Naive thymus-derived CD4-positive, alpha-beta T cell (primary cell): Measurements from ENCODE around the gene AFAP1. TPM values are rescaled to one million over a fixed set of nuclear protein-coding genes. Genes with fewer than 3 reads are reported as not detected.
"Not testable (repeated sequence)": the region's sequence is repeated elsewhere in the genome, so short reads cannot be mapped to it uniquely, and the experiment has no call there.

Experiments used
- ATAC-seq: fragments of 150-1000 bp; cut with Tn5 transposase; 2 replicates; pipeline ENCODE4 v1.10.0; 2021; ENCODE audit warnings: mild to moderate bottlenecking, moderate library complexity
- CTCF ChIA-PET: fragments of 350-600 bp; sonication (Branson Sonifier 250); formaldehyde crosslinking; loops from one replicate; lab custom pipeline; 2021; ENCODE audit warnings: antibody characterized with exemption; lab: Charles Lee
- POLR2A ChIA-PET: fragments of 350-600 bp; sonication (Branson Sonifier 250); formaldehyde crosslinking; loops from one replicate; lab custom pipeline; 2021; ENCODE audit warnings: antibody characterized with exemption, inconsistent platforms; lab: Charles Lee
- DNase-seq, 9 donors: peaks; one replicate each; pipeline versions ENCODE4 v3.0.0 to v3.0.0-alpha.2; 2020 to 2022; ENCODE audit warnings: mixed read lengths in 1 of 9
- H3K27ac ChIP-seq: one replicate; pipeline ENCODE4 v1.7.0; 2013; ENCODE audit warnings: mild to moderate bottlenecking, low read depth, low read length, moderate library complexity
- H3K27me3 ChIP-seq, 2 donors: one replicate each; pipeline ENCODE4 v1.7.0; 2013; ENCODE audit warnings: low read length in 2 of 2, mild to moderate bottlenecking in 2 of 2, moderate library complexity in 2 of 2; ENCODE audit not compliant: control insufficient read depth in 2 of 2, insufficient read depth in 2 of 2
- H3K36me3 ChIP-seq, 3 experiments: 1 replicate in 2 of 3; 2 replicates in 1 of 3; pipeline ENCODE4 v1.7.0; 2013; ENCODE audit warnings: low read length in 3 of 3, mild to moderate bottlenecking in 3 of 3, moderate library complexity in 1 of 3; ENCODE audit not compliant: insufficient read depth in 3 of 3, control insufficient read depth in 2 of 3
- H3K4me1 ChIP-seq, 2 donors: one replicate each; pipeline ENCODE4 v1.7.0; 2013; ENCODE audit warnings: low read length in 2 of 2, mild to moderate bottlenecking in 2 of 2, moderate library complexity in 1 of 2; ENCODE audit not compliant: control insufficient read depth in 2 of 2, insufficient read depth in 2 of 2
- H3K4me3 ChIP-seq: 2 replicates; pipeline ENCODE4 v1.7.0; 2013; ENCODE audit warnings: mild to moderate bottlenecking, low read length
- H3K9me3 ChIP-seq, 3 experiments: 1 replicate in 2 of 3; 2 replicates in 1 of 3; pipeline ENCODE4 v1.7.0; 2013; ENCODE audit warnings: low read length in 3 of 3; ENCODE audit not compliant: control insufficient read depth in 2 of 3
- H3K27ac Mint-ChIP-seq, 9 donors: one replicate each; pipeline ENCODE4 v1.8.0; 2020 to 2022; ENCODE audit warnings: mixed read lengths in 9 of 9, mild to moderate bottlenecking in 8 of 9, moderate library complexity in 5 of 9, inconsistent platforms in 2 of 9
- H3K27me3 Mint-ChIP-seq, 5 donors: one replicate each; pipeline ENCODE4 v1.8.0; 2021 to 2022; ENCODE audit warnings: mixed read lengths in 5 of 5, mild to moderate bottlenecking in 1 of 5
- H3K36me3 Mint-ChIP-seq, 5 donors: one replicate each; pipeline ENCODE4 v1.8.0; 2020 to 2022; ENCODE audit warnings: mixed read lengths in 5 of 5, mild to moderate bottlenecking in 3 of 5, inconsistent platforms in 1 of 5
- H3K4me1 Mint-ChIP-seq, 7 donors: one replicate each; pipeline ENCODE4 v1.8.0; 2020 to 2022; ENCODE audit warnings: mixed read lengths in 7 of 7, mild to moderate bottlenecking in 3 of 7, inconsistent platforms in 1 of 7
- H3K4me3 Mint-ChIP-seq, 10 donors: one replicate each; pipeline ENCODE4 v1.8.0; 2020 to 2022; ENCODE audit warnings: mild to moderate bottlenecking in 10 of 10, mixed read lengths in 10 of 10, moderate library complexity in 6 of 10, inconsistent platforms in 2 of 10
- H3K9me3 Mint-ChIP-seq, 11 donors: one replicate each; pipeline ENCODE4 v1.8.0; 2020 to 2022; ENCODE audit warnings: mixed read lengths in 11 of 11, mild to moderate bottlenecking in 4 of 11, inconsistent platforms in 1 of 11, moderate library complexity in 1 of 11
- intact Hi-C, 2 donors: fragments of 100-400 bp; cut with micrococcal nuclease; formaldehyde crosslinking; loops; one replicate each; pipeline ENCODE4 v1.15.1; 2023
- polyA plus RNA-seq, 2 donors: library from polyadenylated mRNA; unstranded; fragments of 300-500 nt; fragmentation: Illumina TruSeq; gene quantifications; one replicate each; pipeline ENCODE4 v1.2.3, GENCODE V29; 2021
- total RNA-seq, 6 experiments: library from RNA in 5 of 6; stranded (reverse) in 5 of 6; gene quantifications; 1 replicate in 5 of 6; 2 replicates in 1 of 6; pipeline ENCODE4 v1.2.3 and lab custom pipeline; 2021 to 2026

The AFAP1 gene
- total and polyA plus RNA-seq, 7 experiments from 2014 or later: 2.2 to 27.2 (median 9.6) TPM

DNA sequence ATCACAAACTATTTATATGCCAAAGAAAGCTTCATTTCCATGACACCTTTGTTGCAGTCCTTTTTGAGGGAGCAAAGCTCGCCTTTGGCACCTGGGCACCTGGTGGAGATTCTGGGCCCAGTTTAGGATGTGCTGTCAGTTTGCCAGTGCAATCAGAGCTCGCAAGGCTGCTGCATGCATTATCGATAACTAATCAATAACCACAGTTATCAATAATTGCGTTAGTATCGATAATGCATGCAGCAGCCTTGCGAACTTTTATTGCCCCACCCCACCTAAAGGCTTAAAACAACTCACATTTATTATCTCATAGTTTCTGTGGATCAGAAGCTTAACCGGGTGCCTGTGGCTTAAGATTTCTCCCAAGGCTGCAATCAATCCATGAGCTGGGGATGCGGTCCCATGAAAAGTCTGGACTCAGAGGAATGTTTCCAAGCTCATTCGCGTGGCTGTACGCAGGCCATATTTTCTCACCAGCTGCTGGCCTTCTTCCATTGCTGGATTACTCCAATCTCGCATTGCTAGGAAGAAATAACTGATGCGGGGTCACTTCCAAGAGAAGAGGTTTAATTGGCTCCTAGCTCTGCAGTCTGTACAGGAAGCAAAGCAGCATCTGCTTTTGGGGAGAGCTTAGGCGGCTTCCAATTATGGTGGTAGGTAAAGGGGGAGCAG is 6.2 kb upstream of the AFAP1 start:
- peaks cover 0 to 24% (median 7%) of the 10 kb centered on the region in 5 donors for H3K27me3 Mint-ChIP-seq
- ChIA-PET POLR2A (interaction anchor here (0.8 to 1.2 kb wide), 2 partner anchors 13 to 16 kb away, joined by 3 to 4 read pairs; no protein-coding TSS in a partner anchor), CTCF (no interaction called here)
- H3K4me3 ChIP-seq: no peak overlapping the region
- no peak for DNase-seq
- no peaks in the 10 kb centered on the region for H3K9me3 ChIP-seq
- H3K27ac ChIP-seq: no peak overlapping the region
- peaks cover 6 to 19% (median 17%) of the 10 kb centered on the region in 7 donors for H3K4me1 Mint-ChIP-seq
- H3K36me3 Mint-ChIP-seq: peaks cover 0 to 2% (median 0%) of the 10 kb centered on the region in 5 donors
- no peaks in the 10 kb centered on the region for H3K36me3 ChIP-seq
- no peak for ATAC-seq
- peaks cover 0 to 4% (median 0%) of the 10 kb centered on the region in 11 donors for H3K9me3 Mint-ChIP-seq
- H3K4me3 Mint-ChIP-seq: no peak overlapping the region
- no peak overlapping the region for H3K27ac Mint-ChIP-seq
- no peaks in the 10 kb centered on the region for H3K27me3 ChIP-seq
- peaks cover 0 to 3% of the 10 kb centered on the region in 2 donors for H3K4me1 ChIP-seq
- intact Hi-C loops: no loop called here

- Histone ChIP-seq H3K4me1 (peaks cover 0 to 3% of the 10 kb centered on the region in 2 donors), H3K36me3 (no peaks in the 10 kb centered on the region), H3K9me3 (no peaks in the 10 kb centered on the region), H3K27ac (no peak overlapping the region), H3K4me3 (no peak overlapping the region), H3K27me3 (no peaks in the 10 kb centered on the region)
- H3K4me1 Mint-ChIP-seq: peaks cover 8 to 21% (median 18%) of the 10 kb centered on the region in 7 donors
- ChIA-PET POLR2A (interaction anchor here (0.8 to 1.2 kb wide), 2 partner anchors 14 to 17 kb away, joined by 3 to 4 read pairs; no protein-coding TSS in a partner anchor), CTCF (no interaction called here)
- H3K9me3 Mint-ChIP-seq: peaks cover 0 to 2% (median 0%) of the 10 kb centered on the region in 11 donors
- H3K27me3 Mint-ChIP-seq: peaks cover 0 to 24% (median 7%) of the 10 kb centered on the region in 5 donors
- intact Hi-C loops: no loop called here
- no peaks in the 10 kb centered on the region for H3K36me3 Mint-ChIP-seq
- H3K4me3 Mint-ChIP-seq: no peak overlapping the region
- DNase-seq: no peak
- no peak for ATAC-seq
- H3K27ac Mint-ChIP-seq: peak overlapping the region in 1 of 9 donors; percentile 10
Observed at GRCh38 chr4:7944599-7945220, 5.0 kb upstream of the AFAP1 start.

GRCh38 chr4:7943688-7944087 is 4.0 kb upstream of the AFAP1 start:
- H3K4me1 ChIP-seq, H3K4me3 Mint-ChIP-seq, H3K9me3 Mint-ChIP-seq, CTCF ChIA-PET, H3K4me3 ChIP-seq, H3K9me3 ChIP-seq, ATAC-seq, H3K27ac ChIP-seq, intact Hi-C loops, H3K27ac Mint-ChIP-seq, H3K27me3 ChIP-seq, DNase-seq, H3K36me3 Mint-ChIP-seq, POLR2A ChIA-PET, H3K36me3 ChIP-seq: not testable (repeated sequence)
- Mint-ChIP-seq H3K27me3 (peaks cover 0 to 13% (median 5%) of the 10 kb centered on the region in 5 donors), H3K4me1 (peaks cover 8 to 17% (median 10%) of the 10 kb centered on the region in 7 donors)

DNA sequence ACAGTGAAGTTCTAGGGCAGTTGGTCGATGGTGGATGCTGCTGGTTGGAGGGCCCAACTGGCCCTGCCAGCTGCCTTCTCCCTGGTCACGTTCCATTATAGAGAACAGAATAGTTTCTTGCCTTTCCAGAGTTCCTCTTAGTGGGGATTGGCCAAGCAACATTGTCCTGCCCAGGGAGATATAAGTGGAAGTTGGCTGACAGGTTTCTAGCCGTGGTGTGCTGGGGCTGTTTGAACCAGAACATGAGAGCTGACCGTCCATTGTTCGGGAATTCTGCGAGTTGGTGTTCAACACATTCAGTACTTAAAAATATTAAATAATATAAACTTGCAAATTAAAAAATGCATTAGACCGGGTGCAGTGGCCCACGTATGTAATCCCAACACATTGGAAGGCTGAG is 3.5 kb upstream of the AFAP1 start:
- Mint-ChIP-seq H3K27ac (no peak overlapping the region), H3K9me3 (peaks cover 0 to 2% (median 0%) of the 10 kb centered on the region in 11 donors), H3K36me3 (no peaks in the 10 kb centered on the region), H3K4me1 (peaks cover 9 to 19% (median 12%) of the 10 kb centered on the region in 7 donors), H3K27me3 (peaks cover 0 to 14% (median 6%) of the 10 kb centered on the region in 5 donors), H3K4me3 (no peak overlapping the region)
- ATAC-seq: no peak
- no peaks in the 10 kb centered on the region for H3K36me3 ChIP-seq
- DNase-seq: no peak
- no peak overlapping the region for H3K4me3 ChIP-seq
- intact Hi-C loops: no loop called here
- H3K27ac ChIP-seq: no peak overlapping the region
- H3K4me1 ChIP-seq: peaks cover 5 to 7% of the 10 kb centered on the region in 2 donors
- ChIA-PET CTCF (no interaction called here), POLR2A (no interaction called here)
- no peaks in the 10 kb centered on the region for H3K27me3 ChIP-seq
- H3K9me3 ChIP-seq: no peaks in the 10 kb centered on the region

GRCh38 chr4:7941965-7942496 is 2.4 kb upstream of the AFAP1 start:
- Mint-ChIP-seq H3K36me3 (no peaks in the 10 kb centered on the region), H3K4me1 (peaks cover 11 to 27% (median 17%) of the 10 kb centered on the region in 7 donors), H3K9me3 (peaks cover 0 to 2% (median 0%) of the 10 kb centered on the region in 11 donors), H3K27ac (peak overlapping the region in 2 of 9 donors; percentile 9 to 54), H3K4me3 (peak overlapping the region in 1 of 10 donors; percentile 18), H3K27me3 (peaks cover 0 to 18% (median 7%) of the 10 kb centered on the region in 5 donors)
- DNase-seq (no peak), ATAC-seq (no peak)
- no peaks in the 10 kb centered on the region for H3K27me3 ChIP-seq
- intact Hi-C loops: no loop called here
- H3K9me3 ChIP-seq: no peaks in the 10 kb centered on the region
- H3K4me1 ChIP-seq: peaks cover 10 to 11% of the 10 kb centered on the region in 2 donors
- POLR2A ChIA-PET: no interaction called here
- no peaks in the 10 kb centered on the region for H3K36me3 ChIP-seq
- H3K4me3 ChIP-seq: no peak overlapping the region
- H3K27ac ChIP-seq: no peak overlapping the region
- CTCF ChIA-PET: no interaction called here

- H3K4me3 ChIP-seq: no peak overlapping the region
- no peak for ATAC-seq
- no peak for DNase-seq
- peaks cover 10 to 12% of the 10 kb centered on the region in 2 donors for H3K4me1 ChIP-seq
- no peaks in the 10 kb centered on the region for H3K36me3 ChIP-seq
- Mint-ChIP-seq H3K27me3 (peaks cover 0 to 24% (median 4%) of the 10 kb centered on the region in 5 donors), H3K36me3 (no peaks in the 10 kb centered on the region), H3K4me3 (peak overlapping the region in 9 of 10 donors; percentile 4 to 84 (median 49)), H3K9me3 (peaks cover 0 to 2% (median 0%) of the 10 kb centered on the region in 11 donors), H3K4me1 (peaks cover 11 to 32% (median 22%) of the 10 kb centered on the region in 7 donors), H3K27ac (peak overlapping the region in 7 of 9 donors; percentile 16 to 77 (median 46))
- H3K27ac ChIP-seq: no peak overlapping the region
- H3K9me3 ChIP-seq: no peaks in the 10 kb centered on the region
- H3K27me3 ChIP-seq: no peaks in the 10 kb centered on the region
- ChIA-PET CTCF (interaction anchor here (0.6 kb wide), 1 partner anchor 47 kb away, joined by 3 read pairs; no protein-coding TSS in a partner anchor), POLR2A (interaction anchor here (2.3 kb wide), 1 partner anchor 24 kb away, joined by 12 read pairs; no protein-coding TSS in a partner anchor)
- intact Hi-C loops: no loop called here
Observed at GRCh38 chr4:7941111-7941964, 1.7 kb upstream of the AFAP1 start.
